HEK293 (cell line): ENCODE measurements around the gene PLPP7.

Experiments
- GFI1B ChIP-seq: fragments of 450-650 bp; formaldehyde crosslinking; IDR thresholded peaks from 2 replicates; pipeline ENCODE4 v1.5.1; 2016; ENCODE audit warnings: missing biosample characterization, missing genetic modification characterization
- SP2 ChIP-seq: fragments of 450-650 bp; formaldehyde crosslinking; IDR thresholded peaks from 2 replicates; pipeline ENCODE4 v1.5.1; 2016; ENCODE audit warnings: missing biosample characterization, missing genetic modification characterization
- TF ChIP-seq, protein P1 (sequence below): IDR thresholded peaks from 2 replicates; pipeline ENCODE4 v1.6.1; 2011; ENCODE audit warnings: mild to moderate bottlenecking, low read depth, low read length, borderline replicate concordance
- TF ChIP-seq, protein P2 (sequence below): fragments of 450-650 bp; formaldehyde crosslinking; IDR thresholded peaks from 2 replicates; pipeline ENCODE4 v1.5.1; 2016; ENCODE audit warnings: missing biosample characterization, missing genetic modification characterization, low read depth

DNA sequence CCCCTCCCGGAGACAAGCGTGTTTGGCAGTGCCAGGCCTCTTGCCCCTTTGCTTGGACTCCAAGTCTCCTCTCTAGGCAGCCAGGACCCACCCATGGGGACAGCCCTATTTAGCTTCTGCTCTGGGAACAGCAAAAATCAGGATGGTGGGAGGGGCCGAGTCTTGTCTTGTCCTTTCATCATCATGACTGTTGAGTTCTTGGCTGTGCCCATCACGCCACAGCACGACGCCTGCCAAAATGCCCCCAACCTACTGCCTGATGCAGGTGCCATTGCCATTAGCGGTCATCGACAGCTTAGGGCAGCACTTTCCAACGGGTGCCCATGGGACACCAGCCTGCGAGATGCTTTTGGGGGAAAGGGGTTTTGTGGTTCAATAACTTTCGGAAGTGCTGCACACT is 18.9 kb downstream of the PLPP7 start:
- TF ChIP-seq SP2 (tag by site-specific recombination), result no peak
- TF ChIP-seq GFI1B (tag by site-specific recombination), result no peak
- TF ChIP-seq, protein P1, sequence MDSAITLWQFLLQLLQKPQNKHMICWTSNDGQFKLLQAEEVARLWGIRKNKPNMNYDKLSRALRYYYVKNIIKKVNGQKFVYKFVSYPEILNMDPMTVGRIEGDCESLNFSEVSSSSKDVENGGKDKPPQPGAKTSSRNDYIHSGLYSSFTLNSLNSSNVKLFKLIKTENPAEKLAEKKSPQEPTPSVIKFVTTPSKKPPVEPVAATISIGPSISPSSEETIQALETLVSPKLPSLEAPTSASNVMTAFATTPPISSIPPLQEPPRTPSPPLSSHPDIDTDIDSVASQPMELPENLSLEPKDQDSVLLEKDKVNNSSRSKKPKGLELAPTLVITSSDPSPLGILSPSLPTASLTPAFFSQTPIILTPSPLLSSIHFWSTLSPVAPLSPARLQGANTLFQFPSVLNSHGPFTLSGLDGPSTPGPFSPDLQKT, result no peak
- TF ChIP-seq, protein P2, sequence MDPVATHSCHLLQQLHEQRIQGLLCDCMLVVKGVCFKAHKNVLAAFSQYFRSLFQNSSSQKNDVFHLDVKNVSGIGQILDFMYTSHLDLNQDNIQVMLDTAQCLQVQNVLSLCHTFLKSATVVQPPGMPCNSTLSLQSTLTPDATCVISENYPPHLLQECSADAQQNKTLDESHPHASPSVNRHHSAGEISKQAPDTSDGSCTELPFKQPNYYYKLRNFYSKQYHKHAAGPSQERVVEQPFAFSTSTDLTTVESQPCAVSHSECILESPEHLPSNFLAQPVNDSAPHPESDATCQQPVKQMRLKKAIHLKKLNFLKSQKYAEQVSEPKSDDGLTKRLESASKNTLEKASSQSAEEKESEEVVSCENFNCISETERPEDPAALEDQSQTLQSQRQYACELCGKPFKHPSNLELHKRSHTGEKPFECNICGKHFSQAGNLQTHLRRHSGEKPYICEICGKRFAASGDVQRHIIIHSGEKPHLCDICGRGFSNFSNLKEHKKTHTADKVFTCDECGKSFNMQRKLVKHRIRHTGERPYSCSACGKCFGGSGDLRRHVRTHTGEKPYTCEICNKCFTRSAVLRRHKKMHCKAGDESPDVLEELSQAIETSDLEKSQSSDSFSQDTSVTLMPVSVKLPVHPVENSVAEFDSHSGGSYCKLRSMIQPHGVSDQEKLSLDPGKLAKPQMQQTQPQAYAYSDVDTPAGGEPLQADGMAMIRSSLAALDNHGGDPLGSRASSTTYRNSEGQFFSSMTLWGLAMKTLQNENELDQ (tag by site-specific recombination), result no peak
